ENCODE results near the gene MGRN1. TPM values are rescaled to one million over a fixed set of nuclear protein-coding genes. Genes with fewer than 3 reads are reported as not detected.

The MGRN1 gene
- total and polyA plus RNA-seq, 2 of the 13 experiments (the other 11 are each of a cell fraction or from before 2014, with no cell fraction given) = 11.9 to 12.6 TPM

- no peak for TF ChIP-seq FOXO4 (CRISPR knock-in tag; conservative IDR thresholded peaks at IDR 0.05)
- no peak for TF ChIP-seq ZNF276 (CRISPR knock-in tag; IDR thresholded peaks at IDR 0.05; ENCODE audit: low read depth)
- TF ChIP-seq MLX (CRISPR knock-in tag; IDR thresholded peaks at IDR 0.05) = no peak
- TF ChIP-seq FOSL2 (CRISPR knock-in tag; IDR thresholded peaks at IDR 0.05) = no peak
- TF ChIP-seq SATB2 (CRISPR knock-in tag; IDR thresholded peaks at IDR 0.05) = no peak
- no peak for TF ChIP-seq ZNF224 (CRISPR knock-in tag; IDR thresholded peaks at IDR 0.05)
- no peak for TF ChIP-seq MYC (CRISPR knock-in tag; IDR thresholded peaks at IDR 0.05; ENCODE audit: borderline replicate concordance)
- TF ChIP-seq ZNF598 (CRISPR knock-in tag; IDR thresholded peaks at IDR 0.05; ENCODE audit: borderline replicate concordance) = no peak
- 0 out of 2 replicates have a peak, but pooled peaks have one; percentile 42 for TF ChIP-seq ZNF788 (CRISPR knock-in tag; IDR thresholded peaks at IDR 0.05; ENCODE audit: borderline replicate concordance)
- peak; percentile 81 for TF ChIP-seq ZNF687 (CRISPR knock-in tag; IDR thresholded peaks at IDR 0.05)
- TF ChIP-seq ZSCAN20 (CRISPR knock-in tag; IDR thresholded peaks at IDR 0.05; ENCODE audit: borderline replicate concordance) = no peak
- no peak for TF ChIP-seq PRDM15 (CRISPR knock-in tag; IDR thresholded peaks at IDR 0.05)
- TF ChIP-seq ZNF652 (CRISPR knock-in tag; IDR thresholded peaks at IDR 0.05; ENCODE audit: borderline replicate concordance, low read depth) = no peak
- no peak for TF ChIP-seq ATF3 (CRISPR knock-in tag; IDR thresholded peaks at IDR 0.05)
Observed at GRCh38 chr16:4701791-4702465, 77.3 kb downstream of the MGRN1 start (continued).

All from HepG2 (cell line).